Mesenchymal stem cell (in vitro differentiated cells and primary cell): ENCODE data around the gene EML4.
A peak's percentile ranks its signal among the peaks of the same experiment; 100 is the strongest.
"Not testable (repeated sequence)": the region's sequence is repeated elsewhere in the genome, so short reads cannot be mapped to it uniquely, and the experiment has no call there.

Experiments
- DNase-seq: peaks from one replicate; pipeline ENCODE4 v3.0.0-alpha.2; 2013
- H2AFZ ChIP-seq: one replicate; pipeline ENCODE4 v1.6.1; 2013; ENCODE audit warnings: low read depth, mild to moderate bottlenecking, control low read depth, inconsistent platforms, low read length, moderate library complexity
- H2AK5ac ChIP-seq: 2 replicates; pipeline ENCODE4 v1.6.1; 2013; ENCODE audit warnings: low read length, moderate library complexity, mild to moderate bottlenecking, inconsistent platforms; ENCODE audit not compliant: severe bottlenecking
- H2BK120ac ChIP-seq: one replicate; pipeline ENCODE4 v1.6.1; 2013; ENCODE audit warnings: low read depth, mild to moderate bottlenecking, inconsistent platforms, low read length, moderate library complexity
- H2BK12ac ChIP-seq, 2 experiments: one replicate each; pipeline ENCODE4 v1.6.1; 2013; ENCODE audit warnings: inconsistent platforms in 2 of 2, low read length in 2 of 2, mild to moderate bottlenecking in 2 of 2, moderate library complexity in 2 of 2, control low read depth in 1 of 2
- H2BK15ac ChIP-seq: one replicate; pipeline ENCODE4 v1.6.1; 2013; ENCODE audit warnings: mild to moderate bottlenecking, low read depth, inconsistent platforms; ENCODE audit not compliant: poor library complexity, severe bottlenecking
- H2BK5ac ChIP-seq: 2 replicates; pipeline ENCODE4 v1.6.1; 2013; ENCODE audit warnings: low read depth, mild to moderate bottlenecking, low read length, control low read depth, inconsistent platforms; ENCODE audit not compliant: poor library complexity, severe bottlenecking
- H3K14ac ChIP-seq, 2 experiments: one replicate each; pipeline ENCODE4 v1.6.1; 2013; ENCODE audit warnings: inconsistent platforms in 2 of 2, low read length in 2 of 2, control low read depth in 1 of 2, mild to moderate bottlenecking in 1 of 2, moderate library complexity in 1 of 2
- H3K18ac ChIP-seq, 2 experiments: one replicate each; pipeline ENCODE4 v1.6.1; 2013; ENCODE audit warnings: inconsistent platforms in 2 of 2, low read length in 2 of 2, control low read depth in 1 of 2, low read depth in 1 of 2, mild to moderate bottlenecking in 1 of 2
- H3K23ac ChIP-seq, 2 experiments: one replicate each; pipeline ENCODE4 v1.6.1; 2013; ENCODE audit warnings: inconsistent platforms in 2 of 2, low read length in 2 of 2, mild to moderate bottlenecking in 2 of 2, moderate library complexity in 2 of 2, control low read depth in 1 of 2
- H3K27ac ChIP-seq: 2 replicates; pipeline ENCODE4 v1.5.1; 2013; ENCODE audit warnings: mild to moderate bottlenecking, moderate library complexity, low read length, control low read depth, inconsistent platforms; ENCODE audit not compliant: poor library complexity, severe bottlenecking
- H3K27me3 ChIP-seq, 2 experiments: 2 replicates each; pipeline versions ENCODE4 v1.6.1 to v1.7.0; 2013; ENCODE audit warnings: low read length in 2 of 2, mild to moderate bottlenecking in 2 of 2, moderate library complexity in 2 of 2, control low read depth in 1 of 2, inconsistent platforms in 1 of 2; ENCODE audit not compliant: control insufficient read depth in 1 of 2, insufficient read depth in 1 of 2
- H3K36me3 ChIP-seq, 2 experiments: 2 replicates each; pipeline versions ENCODE4 v1.6.1 to v1.7.0; 2013; ENCODE audit warnings: low read length in 2 of 2, control low read depth in 1 of 2, inconsistent platforms in 1 of 2, low read depth in 1 of 2, mild to moderate bottlenecking in 1 of 2; ENCODE audit not compliant: insufficient read depth in 2 of 2, control insufficient read depth in 1 of 2
- H3K4ac ChIP-seq, 2 experiments: one replicate each; pipeline ENCODE4 v1.6.1; 2013; ENCODE audit warnings: inconsistent platforms in 2 of 2, low read length in 2 of 2, mild to moderate bottlenecking in 2 of 2, moderate library complexity in 2 of 2, control low read depth in 1 of 2, low read depth in 1 of 2
- H3K4me1 ChIP-seq: 2 replicates; pipeline ENCODE4 v1.6.1; 2013; ENCODE audit warnings: low read depth, low read length, control low read depth; ENCODE audit not compliant: control insufficient read depth, insufficient read depth
- H3K4me2 ChIP-seq: 2 replicates; pipeline ENCODE4 v1.6.1; 2013; ENCODE audit warnings: low read length, mild to moderate bottlenecking, inconsistent platforms; ENCODE audit not compliant: poor library complexity, severe bottlenecking
- H3K4me3 ChIP-seq, 2 experiments: 2 replicates each; pipeline versions ENCODE4 v1.5.1 to v1.7.0; 2013; ENCODE audit warnings: low read length in 2 of 2, mild to moderate bottlenecking in 2 of 2, control low read depth in 1 of 2, low read depth in 1 of 2; ENCODE audit not compliant: insufficient read depth in 1 of 2
- H3K79me1 ChIP-seq: replicated peaks from 2 replicates; pipeline ENCODE4 v1.6.1; 2013; ENCODE audit warnings: mild to moderate bottlenecking, control low read depth, low read length, inconsistent platforms; ENCODE audit not compliant: poor library complexity, severe bottlenecking
- H3K9ac ChIP-seq: 2 replicates; pipeline ENCODE4 v1.7.0; 2013; ENCODE audit warnings: mild to moderate bottlenecking, low read length, moderate library complexity
- H3K9me3 ChIP-seq: 2 replicates; pipeline ENCODE4 v1.7.0; 2013; ENCODE audit warnings: mild to moderate bottlenecking, low read length; ENCODE audit not compliant: control insufficient read depth
- H4K8ac ChIP-seq: one replicate; pipeline ENCODE4 v1.6.1; 2013; ENCODE audit warnings: inconsistent platforms, mild to moderate bottlenecking, low read length, moderate library complexity
- H4K91ac ChIP-seq: one replicate; pipeline ENCODE4 v1.6.1; 2013; ENCODE audit warnings: mild to moderate bottlenecking, low read length, inconsistent platforms
- WGBS: methylation state at CpG from one replicate; pipeline ENCODE4 v1.1.7; 2013; ENCODE audit warnings: mixed read lengths; 5-methylcytosine and 5-hydroxymethylcytosine counted together

EML4 gene

DNA sequence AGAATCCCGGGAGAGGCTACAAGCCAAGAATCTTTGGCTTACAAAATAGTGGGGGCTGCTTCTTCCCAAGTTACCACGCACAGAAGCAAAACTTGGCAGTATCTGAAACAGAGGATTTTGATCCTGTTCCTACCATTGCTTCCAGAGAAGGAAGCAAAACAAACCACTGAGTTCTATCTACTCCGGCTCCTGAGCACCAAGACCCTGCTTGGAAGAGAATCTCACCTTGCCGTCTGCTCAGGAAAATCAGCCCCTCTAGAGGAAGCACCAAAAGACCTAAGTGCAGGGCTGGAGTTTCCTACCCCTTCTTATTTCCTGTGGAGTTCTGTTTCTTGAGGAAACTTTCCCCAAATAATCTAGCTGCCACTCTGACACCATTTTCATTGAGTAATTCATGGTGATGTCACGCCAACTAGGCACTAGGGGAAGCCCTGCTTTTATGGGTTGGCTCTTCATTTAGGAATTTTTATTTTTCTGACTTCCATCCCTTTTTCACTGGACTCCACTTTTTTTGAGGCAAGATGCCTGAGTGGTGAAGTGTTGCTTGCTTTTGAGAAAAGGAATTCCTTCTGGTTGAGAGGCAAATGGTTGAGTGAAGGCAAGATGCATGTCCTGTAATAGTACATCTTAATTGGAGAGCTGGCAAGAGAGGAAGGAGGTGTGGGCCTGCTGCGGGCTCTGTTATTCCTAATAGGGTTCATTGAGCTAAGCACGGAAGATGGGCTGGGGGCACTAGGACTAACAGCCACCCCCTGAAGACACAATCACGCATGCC is 36.8 kb upstream of the EML4 start:
- H3K18ac ChIP-seq = peak overlapping the region; percentile 44 to 91
- WGBS = 36% methylated on average over 8 of the region's 8 CpGs
- H3K27ac ChIP-seq = peak overlapping the region; percentile 95

DNA sequence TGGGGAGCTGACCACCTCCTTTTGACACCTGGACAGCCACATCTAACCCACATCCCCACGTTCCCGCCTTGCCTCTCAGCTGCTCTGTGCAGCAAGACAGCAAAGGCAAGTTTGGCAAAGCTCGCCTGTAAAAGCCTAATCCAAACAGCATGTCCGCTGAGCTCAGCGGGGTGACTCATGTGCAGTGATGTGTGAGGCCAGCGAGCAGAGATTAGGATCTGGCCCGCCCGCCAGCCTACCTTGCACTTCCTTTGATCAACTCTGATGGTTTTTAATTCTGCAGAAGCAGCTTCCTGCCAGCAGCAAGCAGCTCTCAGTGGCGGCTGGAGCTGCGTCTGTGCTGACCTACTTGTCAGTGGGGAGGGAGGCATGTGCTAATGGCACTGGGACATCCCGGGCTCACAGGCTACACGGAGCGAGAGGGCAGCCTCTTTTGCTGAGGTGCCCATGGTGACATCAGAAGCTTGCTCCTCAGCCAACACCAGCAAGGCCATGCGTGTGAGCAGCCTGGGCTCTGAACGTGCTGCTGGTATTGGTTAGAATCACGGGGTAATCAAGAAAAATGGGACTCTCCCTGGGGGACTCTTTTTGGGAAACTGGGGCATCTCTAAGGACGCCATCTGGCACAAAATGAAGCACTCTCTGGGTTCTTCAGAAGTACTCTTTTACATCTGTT is 36.0 kb upstream of the EML4 start:
- no peak overlapping the region for H3K14ac ChIP-seq
- no peak overlapping the region for H2AFZ ChIP-seq
- no peak overlapping the region for H3K23ac ChIP-seq
- WGBS = 6% methylated on average over 17 of the region's 17 CpGs
- peak overlapping the region; percentile 76 for H3K9ac ChIP-seq
- peak overlapping the region; percentile 35 for H3K4me2 ChIP-seq
- peak overlapping the region; percentile 95 for H3K27ac ChIP-seq
- peak; percentile 95 for DNase-seq
- H4K8ac ChIP-seq = peak overlapping the region; percentile 57
- peak overlapping the region; percentile 63 for H2BK5ac ChIP-seq
- no peaks in the 10 kb centered on the region for H3K9me3 ChIP-seq
- H2BK12ac ChIP-seq = peak overlapping the region; percentile 76 to 91
- H3K4me1 ChIP-seq = peaks cover 28% of the 10 kb centered on the region
- H3K18ac ChIP-seq = peak overlapping the region; percentile 79 to 91
- H2BK120ac ChIP-seq = no peak overlapping the region
- H2AK5ac ChIP-seq = no peak overlapping the region
- H2BK15ac ChIP-seq = peak overlapping the region; percentile 44
- no peaks in the 10 kb centered on the region for H3K79me1 ChIP-seq
- H4K91ac ChIP-seq = peak overlapping the region; percentile 43
- H3K27me3 ChIP-seq = no peaks in the 10 kb centered on the region
- H3K36me3 ChIP-seq = no peaks in the 10 kb centered on the region
- peak overlapping the region in 1 of 2 experiments; percentile 71 for H3K4me3 ChIP-seq
- H3K4ac ChIP-seq = peak overlapping the region; percentile 35 to 37

More for the DNA sequence above, 36.8 kb upstream of the EML4 start:
- H2AFZ ChIP-seq = no peak overlapping the region
- no peak overlapping the region for H2BK15ac ChIP-seq
- no peaks in the 10 kb centered on the region for H3K36me3 ChIP-seq
- peak overlapping the region; percentile 28 to 47 for H3K4ac ChIP-seq
- H4K8ac ChIP-seq = peak overlapping the region; percentile 53
- peak overlapping the region; percentile 63 for H2BK5ac ChIP-seq
- H3K23ac ChIP-seq = no peak overlapping the region
- H4K91ac ChIP-seq = peak overlapping the region; percentile 24
- peak overlapping the region; percentile 71 for H2BK120ac ChIP-seq
- H3K9me3 ChIP-seq = no peaks in the 10 kb centered on the region
- H3K27me3 ChIP-seq = no peaks in the 10 kb centered on the region
- H2BK12ac ChIP-seq = peak overlapping the region; percentile 85 to 91
- DNase-seq = peak; percentile 90
- H3K14ac ChIP-seq = no peak overlapping the region
- H3K9ac ChIP-seq = peak overlapping the region; percentile 76
- H3K4me3 ChIP-seq = peak overlapping the region in 1 of 2 experiments; percentile 71
- peaks cover 28% of the 10 kb centered on the region for H3K4me1 ChIP-seq
- H2AK5ac ChIP-seq = peak overlapping the region; percentile 88
- peak overlapping the region; percentile 39 for H3K4me2 ChIP-seq
- H3K79me1 ChIP-seq = no peaks in the 10 kb centered on the region

DNA sequence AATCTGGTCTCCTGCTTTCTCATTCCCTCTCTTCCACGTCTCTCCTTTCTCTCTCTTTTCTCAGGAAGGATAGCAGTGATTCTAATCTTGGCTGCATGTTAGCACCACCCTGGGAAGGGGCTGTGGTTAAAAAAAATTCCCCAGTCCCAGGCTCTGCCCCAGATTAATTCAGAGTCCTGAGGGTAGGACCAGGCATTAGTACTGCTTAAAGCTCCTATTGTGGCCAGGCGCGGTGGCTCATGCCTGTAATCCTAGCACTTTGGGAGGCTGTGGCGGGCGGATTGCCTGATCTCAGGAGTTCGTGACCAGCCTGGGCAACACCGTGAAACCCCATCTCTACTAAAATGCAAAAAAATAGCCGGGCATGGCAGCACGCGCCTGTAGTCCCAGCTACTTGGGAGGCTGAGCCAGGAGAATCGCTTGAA is 35.4 kb upstream of the EML4 start:
- Histone ChIP-seq H2BK5ac (peak overlapping the region; percentile 5), H4K91ac (no peak overlapping the region), H3K36me3 (no peaks in the 10 kb centered on the region), H3K79me1 (no peaks in the 10 kb centered on the region), H2BK120ac (peak overlapping the region; percentile 54), H3K27me3 (no peaks in the 10 kb centered on the region), H3K23ac (no peak overlapping the region), H3K4me3 (peak overlapping the region in 1 of 2 experiments; percentile 71), H3K4ac (no peak overlapping the region), H2BK15ac (no peak overlapping the region), H2BK12ac (peak overlapping the region; percentile 51 to 57), H3K27ac (peak overlapping the region; percentile 95), H4K8ac (peak overlapping the region; percentile 5), H2AK5ac (peak overlapping the region; percentile 91), H3K9ac (peak overlapping the region; percentile 76), H3K4me1 (peaks cover 29% of the 10 kb centered on the region), H2AFZ (no peak overlapping the region), H3K4me2 (no peak overlapping the region), H3K14ac (no peak overlapping the region), H3K18ac (peak overlapping the region in 1 of 2 experiments; percentile 59), H3K9me3 (no peaks in the 10 kb centered on the region)
- WGBS = 83% methylated on average over 9 of the region's 11 CpGs
- DNase-seq = peak; percentile 26

DNA sequence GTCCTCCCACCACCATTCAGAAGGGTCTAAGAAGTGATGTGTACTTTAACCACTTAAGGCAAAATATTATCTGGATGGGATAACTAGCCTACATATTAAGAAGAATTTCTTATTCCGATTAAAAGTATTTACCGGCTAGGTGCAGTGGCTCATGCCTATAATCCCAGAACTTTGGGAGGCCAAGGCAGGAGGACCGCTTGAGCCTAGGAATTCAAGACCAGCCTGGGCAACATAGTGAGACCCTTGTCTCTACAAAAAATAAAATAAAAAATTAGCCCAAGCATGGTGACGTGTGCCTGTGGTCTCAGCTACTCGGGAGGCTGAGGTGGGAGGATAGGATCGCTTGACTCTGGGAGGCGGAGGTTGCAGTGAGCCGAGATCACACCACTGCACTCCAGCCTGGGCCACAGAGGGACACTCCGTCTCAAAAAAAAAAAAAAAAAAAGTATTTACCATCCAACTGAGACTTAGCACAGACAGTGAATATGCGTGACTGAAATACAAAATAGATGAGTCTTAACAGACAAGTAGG is 34.7 kb upstream of the EML4 start:
- not testable (repeated sequence) for H3K27ac ChIP-seq, H3K18ac ChIP-seq, DNase-seq, H3K4ac ChIP-seq, H2AFZ ChIP-seq, H3K9me3 ChIP-seq, H3K4me3 ChIP-seq, H4K8ac ChIP-seq, H3K79me1 ChIP-seq, H3K14ac ChIP-seq, H3K4me2 ChIP-seq, H3K36me3 ChIP-seq, H2BK5ac ChIP-seq, H2BK120ac ChIP-seq, H3K9ac ChIP-seq, H2BK12ac ChIP-seq, H3K23ac ChIP-seq, H2BK15ac ChIP-seq, H4K91ac ChIP-seq, H3K27me3 ChIP-seq, H2AK5ac ChIP-seq
- WGBS = 93% methylated on average over 8 of the region's 10 CpGs
- H3K4me1 ChIP-seq = peaks cover 25% of the 10 kb centered on the region
